Head of caudate nucleus (tissue), 42 donors: ENCODE data around the gene HABP4.

Source experiments
- DNase-seq, 42 donors: peaks; one replicate each; pipeline versions ENCODE4 v3.0.0 to v3.0.0-alpha.2; 2020 to 2021; ENCODE audit warnings: mixed read lengths in 7 of 42
- intact Hi-C: fragments of 100-400 bp; cut with DNase I; formaldehyde crosslinking; loops from one replicate; pipeline ENCODE4 v1.15.0; 2022

The HABP4 gene

DNA sequence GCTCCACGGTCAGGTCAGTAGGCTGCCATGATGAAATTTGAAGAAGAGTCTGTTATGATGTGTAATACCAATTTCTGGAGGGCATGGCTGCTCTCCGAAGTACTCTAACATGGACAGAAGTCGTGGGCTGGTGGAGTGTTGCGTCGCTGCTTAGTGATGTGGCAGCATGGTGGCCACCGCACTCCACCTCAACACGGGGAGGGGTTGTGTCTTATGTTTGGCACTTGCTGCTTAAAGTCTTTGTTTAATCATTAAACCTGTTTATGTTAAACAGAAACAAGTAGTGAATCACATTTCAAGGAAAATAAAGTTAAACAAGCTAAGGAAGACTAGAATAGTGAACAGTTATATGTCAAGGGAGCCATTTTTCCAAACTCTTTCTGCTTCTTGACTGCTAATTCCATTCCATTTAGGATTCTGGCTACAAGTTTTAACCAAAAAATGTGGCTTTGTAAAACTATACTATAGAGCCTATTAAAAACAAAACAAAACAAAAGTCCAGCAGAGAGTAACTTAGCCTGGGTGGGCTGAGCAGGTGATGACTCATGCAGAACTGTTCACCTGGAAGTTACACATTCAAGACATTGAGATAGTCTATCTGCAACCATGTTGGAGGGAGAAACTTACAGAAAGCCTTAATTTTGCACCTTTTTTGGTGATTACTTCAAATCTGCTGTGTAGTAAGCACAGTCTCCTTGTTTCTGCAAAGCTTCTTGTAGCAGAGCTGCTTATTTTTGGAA lies 9.5 kb downstream of the HABP4 start:
- intact Hi-C loops = no loop called here
- no peak for DNase-seq

DNA sequence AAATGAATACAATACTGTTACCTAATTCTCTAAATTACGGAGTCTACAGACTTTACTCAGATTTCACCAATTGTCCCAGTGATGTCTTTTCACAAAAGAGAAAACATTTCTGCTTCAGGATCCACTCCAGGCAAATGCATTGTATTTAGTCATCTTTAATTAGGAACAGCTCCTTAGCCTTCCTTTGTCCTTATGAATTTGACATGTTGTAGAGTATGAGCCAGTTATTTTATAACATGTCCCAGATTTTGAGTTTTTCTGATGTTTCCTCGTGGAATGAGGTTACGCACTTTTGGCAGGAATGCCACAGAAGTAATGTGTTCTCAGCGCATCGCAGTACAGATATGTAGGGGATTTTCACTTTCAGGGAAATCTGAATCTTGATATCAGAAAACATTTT lies 10.5 kb downstream of the HABP4 start:
- intact Hi-C loops = no loop called here
- no peak for DNase-seq

- intact Hi-C loops = no loop called here
- DNase-seq = no peak
Measured at GRCh38 chr9:96460882-96461281, 10.9 kb downstream of the HABP4 start.

DNA sequence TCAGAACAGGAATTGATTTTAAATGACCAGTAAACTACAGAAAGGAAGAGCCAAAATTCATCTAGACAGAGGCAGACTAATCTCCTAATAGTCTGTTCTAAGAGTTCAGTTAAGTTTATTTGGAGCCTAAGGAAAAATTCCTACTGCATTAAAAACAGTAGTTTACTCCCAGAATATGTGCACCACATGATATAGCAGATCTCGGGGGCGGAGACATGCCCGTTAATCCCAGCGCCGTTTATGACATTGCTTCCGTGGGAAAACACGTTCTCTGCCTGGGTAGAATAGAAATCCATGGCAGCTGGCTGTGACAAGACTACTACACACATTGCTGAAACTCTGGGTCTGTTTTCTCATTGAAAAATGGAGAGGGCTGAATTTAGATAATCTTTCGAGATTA lies 11.4 kb downstream of the HABP4 start:
- intact Hi-C loops = no loop called here
- DNase-seq = no peak

DNA sequence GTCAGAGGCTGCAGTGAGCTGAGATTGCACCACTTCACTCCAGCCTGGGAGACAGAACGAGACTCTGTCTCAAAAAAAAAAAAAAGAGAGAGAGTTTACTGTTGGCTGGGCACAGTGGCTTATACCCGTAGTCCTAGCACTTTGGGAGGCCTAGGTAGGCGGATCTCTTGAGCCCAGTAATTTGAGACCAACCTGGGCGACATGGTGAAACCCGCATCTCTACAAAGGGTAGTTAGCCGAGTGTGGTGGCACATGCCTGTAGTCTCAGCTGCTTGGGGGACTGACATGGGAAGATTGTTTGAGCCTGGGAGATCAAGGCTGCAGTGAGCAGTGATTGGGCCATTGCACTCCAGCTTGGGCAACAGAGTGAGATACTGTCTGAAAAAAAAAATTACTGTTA lies 12.6 kb downstream of the HABP4 start:
- DNase-seq = no peak

DNA sequence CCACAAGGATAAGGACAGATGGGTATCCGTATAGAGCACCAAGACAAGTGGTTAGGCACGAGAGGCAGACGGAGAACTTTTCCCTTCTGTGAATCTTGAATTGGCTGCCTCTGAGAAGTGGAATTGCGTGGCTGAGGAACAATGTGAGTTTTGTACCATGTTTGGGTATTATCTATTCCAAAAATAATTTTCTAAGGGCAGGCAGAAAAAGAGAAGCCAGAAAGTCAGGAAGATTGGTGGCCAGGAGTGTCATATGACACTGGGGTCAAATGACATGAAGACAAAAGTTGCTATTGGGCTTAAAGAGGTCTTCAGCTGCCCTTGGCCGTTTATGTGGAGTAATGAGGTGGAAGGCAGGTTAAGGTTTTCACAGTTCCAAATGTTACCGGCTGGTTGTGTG lies 14.5 kb downstream of the HABP4 start:
- intact Hi-C loops = no loop called here
- DNase-seq = no peak

More for the DNA sequence above, 12.6 kb downstream of the HABP4 start:
- intact Hi-C loops = no loop called here

- intact Hi-C loops = no loop called here
- DNase-seq = no peak
Measured at GRCh38 chr9:96467784-96468183, 17.8 kb downstream of the HABP4 start.

GRCh38 chr9:96476013-96476412 lies 26.0 kb downstream of the HABP4 start:
- DNase-seq = no peak
- intact Hi-C loops = no loop called here

- no peak for DNase-seq
- intact Hi-C loops = no loop called here
Measured at GRCh38 chr9:96476591-96476990, 26.6 kb downstream of the HABP4 start.

DNA sequence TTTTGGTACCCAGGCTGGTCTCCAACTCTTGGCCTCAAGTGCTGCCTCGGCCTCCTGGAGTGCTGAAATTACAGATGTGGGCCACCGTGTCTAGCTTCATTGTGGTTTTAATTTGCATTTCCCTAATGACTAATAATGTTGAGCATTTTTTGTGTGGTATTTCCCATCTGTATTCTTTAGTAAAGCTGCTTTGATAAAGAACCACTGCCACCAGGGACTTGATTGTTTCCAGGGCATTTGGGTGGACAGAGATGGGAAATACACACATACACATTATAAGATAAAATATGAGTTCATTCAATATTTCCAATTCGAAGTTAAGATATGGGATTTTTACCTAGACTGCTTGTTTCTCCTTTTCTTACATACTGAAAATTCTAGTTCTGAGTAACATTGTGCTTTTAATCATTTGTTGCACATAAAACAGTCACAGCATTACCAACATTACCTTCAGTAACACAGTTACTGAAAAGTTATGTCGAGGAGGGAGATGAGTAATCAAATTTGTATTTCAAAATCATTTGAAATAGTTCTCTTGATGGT lies 28.9 kb downstream of the HABP4 start:
- intact Hi-C loops = no loop called here
- no peak for DNase-seq

DNA sequence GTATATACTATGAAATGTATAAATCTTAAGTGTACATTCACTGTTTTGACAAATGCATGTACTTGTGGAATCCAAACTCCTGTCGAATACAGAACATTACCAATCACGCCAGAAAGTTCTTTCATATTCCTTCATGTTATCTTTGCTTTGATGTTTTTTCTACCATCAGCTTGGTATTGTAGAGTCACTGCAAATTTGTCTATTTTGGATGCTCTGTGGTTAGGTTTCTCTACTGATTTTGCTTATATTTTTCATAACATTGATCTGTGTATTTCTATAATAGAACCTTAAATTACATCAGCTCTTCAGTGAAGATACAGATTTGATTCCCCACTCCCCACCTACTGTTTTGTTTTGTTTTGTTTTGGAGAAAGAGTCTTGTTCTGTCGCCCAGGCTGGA lies 30.8 kb downstream of the HABP4 start:
- intact Hi-C loops = no loop called here

GRCh38 chr9:96482476-96482875 lies 32.5 kb downstream of the HABP4 start:
- no peak for DNase-seq
- intact Hi-C loops = no loop called here

More for the DNA sequence above, 30.8 kb downstream of the HABP4 start:
- DNase-seq = no peak

GRCh38 chr9:96483197-96483596 lies 33.2 kb downstream of the HABP4 start:
- intact Hi-C loops = no loop called here
- DNase-seq = no peak

GRCh38 chr9:96483733-96484390 lies 33.9 kb downstream of the HABP4 start:
- DNase-seq = no peak
- intact Hi-C loops = no loop called here

GRCh38 chr9:96484521-96484931 lies 34.6 kb downstream of the HABP4 start:
- DNase-seq = no peak
- intact Hi-C loops = no loop called here

DNA sequence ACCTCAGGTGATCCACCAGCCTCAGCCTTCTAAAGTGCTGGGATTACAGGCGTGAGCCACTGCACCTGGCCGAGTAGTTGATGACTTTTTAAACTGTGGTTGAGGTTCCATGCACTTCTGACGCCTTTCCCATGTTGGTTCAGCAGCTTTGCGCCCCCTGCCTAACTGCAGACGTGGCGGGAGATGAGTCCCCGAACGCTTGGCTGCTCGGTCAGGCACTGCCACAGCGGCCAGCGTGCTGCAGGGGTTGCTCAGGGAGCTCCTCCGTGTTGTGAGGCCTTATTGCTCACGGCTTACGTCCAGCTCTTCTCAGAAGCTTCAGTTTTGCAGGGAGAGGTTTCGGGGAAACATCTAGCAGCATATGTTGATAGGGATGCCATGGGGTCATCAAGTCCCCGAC lies 35.3 kb downstream of the HABP4 start:
- intact Hi-C loops = no loop called here
- no peak for DNase-seq

- intact Hi-C loops = no loop called here
- DNase-seq = peak in 23 of 42 donors; percentile 32 to 77 (median 46)
Measured at GRCh38 chr9:96486386-96487028, 36.5 kb downstream of the HABP4 start.

DNA sequence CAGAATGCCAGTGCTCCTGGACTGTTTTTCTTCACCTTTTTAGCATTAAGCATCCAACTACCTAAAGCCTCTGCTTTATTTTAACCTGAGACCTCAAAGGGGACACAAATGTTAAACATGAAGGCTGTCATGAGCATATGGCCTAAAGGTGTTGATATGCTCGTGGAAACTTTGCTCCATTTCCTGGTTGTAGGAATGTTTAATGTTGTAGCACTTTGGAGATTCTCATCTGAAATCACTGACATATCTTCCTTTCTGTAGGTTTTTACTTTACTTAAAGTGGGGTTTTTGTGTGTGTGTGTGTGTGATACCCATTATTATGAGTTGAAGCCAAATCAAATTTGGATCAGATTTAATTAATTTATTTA lies 37.0 kb downstream of the HABP4 start:
- intact Hi-C loops = no loop called here
- DNase-seq = no peak

- intact Hi-C loops = no loop called here
- peak in 27 of 42 donors; percentile 17 to 82 (median 60) for DNase-seq
Measured at GRCh38 chr9:96487949-96488348, 38.0 kb downstream of the HABP4 start.

DNA sequence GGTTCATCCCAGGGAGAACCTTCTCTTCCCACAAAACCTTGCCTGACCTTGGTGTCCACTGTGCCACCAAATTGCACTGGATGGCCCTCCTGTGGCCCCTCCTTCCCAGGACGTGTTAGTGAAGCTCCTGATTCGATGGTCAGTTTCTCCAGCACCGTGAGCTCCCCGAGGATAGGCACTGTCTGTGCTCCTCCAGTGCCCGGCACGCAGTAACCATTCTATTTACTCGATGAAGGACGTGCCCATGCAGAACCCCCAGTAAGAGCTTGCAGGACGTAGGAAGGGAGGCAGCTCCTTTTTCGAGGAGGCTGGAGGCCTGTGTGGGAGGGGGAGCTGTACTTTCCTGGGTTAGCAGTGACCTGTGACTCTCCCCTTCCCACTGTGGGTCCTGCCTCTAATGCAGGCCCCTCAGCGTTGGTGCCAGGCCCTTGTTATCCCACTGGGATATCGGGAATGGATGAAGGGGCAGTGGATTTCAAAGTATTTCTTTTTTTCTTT lies 39.6 kb downstream of the HABP4 start:
- DNase-seq = no peak
- intact Hi-C loops = no loop called here
